Fibroblast of villous mesenchyme (primary cell): ENCODE results near the gene SLC35E1. TPM values are rescaled to one million over a fixed set of nuclear protein-coding genes. Genes with fewer than 3 reads are reported as not detected.
"Not testable (repeated sequence)": the region's sequence is repeated elsewhere in the genome, so short reads cannot be mapped to it uniquely, and the experiment has no call there.

Experiments used
- DNase-seq: peaks from one replicate; pipeline ENCODE4 v3.0.0-alpha.2; 2010; ENCODE audit warnings: low read depth
- H3K4me3 ChIP-seq: 2 replicates; pipeline ENCODE4 v1.5.1; 2011; ENCODE audit warnings: low read depth, mild to moderate bottlenecking, low read length
- CTCF ChIP-seq: IDR thresholded peaks from 2 replicates; pipeline ENCODE4 v1.5.1; 2012; ENCODE audit warnings: low read depth, mild to moderate bottlenecking, low read length; ENCODE audit not compliant: insufficient read depth
- total RNA-seq: library from RNA; depleted of rRNA; stranded (reverse); fragments of >200 nt; gene quantifications from 2 replicates; pipeline ENCODE4 v1.2.3, GENCODE V29; 2012

SLC35E1 gene
- total RNA-seq, 1 donor = 46.2 TPM

- TF ChIP-seq CTCF = no peak
- no peak for DNase-seq
- H3K4me3 ChIP-seq = no peak overlapping the region
Observed at GRCh38 chr19:16554776-16555175, 17.4 kb downstream of the SLC35E1 start.

GRCh38 chr19:16551902-16552301 lies 20.3 kb downstream of the SLC35E1 start:
- H3K4me3 ChIP-seq, DNase-seq: not testable (repeated sequence)

GRCh38 chr19:16548956-16549355 lies 23.3 kb downstream of the SLC35E1 start:
- no peak overlapping the region for H3K4me3 ChIP-seq
- DNase-seq = no peak
- no peak for TF ChIP-seq CTCF

GRCh38 chr19:16544473-16545231 lies 27.6 kb downstream of the SLC35E1 start:
- TF ChIP-seq CTCF = no peak
- H3K4me3 ChIP-seq = no peak overlapping the region
- DNase-seq = no peak

DNA sequence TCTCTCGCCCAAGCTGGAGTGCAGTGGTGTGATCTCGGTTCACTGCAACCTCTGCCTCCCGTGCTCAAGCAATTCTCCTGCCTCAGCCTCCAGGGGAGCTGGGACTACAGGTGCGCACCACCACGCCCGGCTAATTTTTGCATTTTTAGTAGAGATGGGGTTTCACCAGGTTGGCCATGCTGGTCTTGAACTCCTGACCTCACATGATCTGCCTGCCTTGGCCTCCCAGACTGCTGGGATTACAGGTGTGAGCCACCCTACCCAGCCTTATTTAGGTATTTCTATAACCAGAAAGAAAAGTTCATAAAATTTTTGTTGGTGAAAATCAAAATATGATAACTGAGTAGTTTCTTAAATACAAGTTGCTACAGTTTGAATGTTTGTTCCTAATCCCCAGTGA lies 28.5 kb downstream of the SLC35E1 start:
- not testable (repeated sequence) for H3K4me3 ChIP-seq, DNase-seq

DNA sequence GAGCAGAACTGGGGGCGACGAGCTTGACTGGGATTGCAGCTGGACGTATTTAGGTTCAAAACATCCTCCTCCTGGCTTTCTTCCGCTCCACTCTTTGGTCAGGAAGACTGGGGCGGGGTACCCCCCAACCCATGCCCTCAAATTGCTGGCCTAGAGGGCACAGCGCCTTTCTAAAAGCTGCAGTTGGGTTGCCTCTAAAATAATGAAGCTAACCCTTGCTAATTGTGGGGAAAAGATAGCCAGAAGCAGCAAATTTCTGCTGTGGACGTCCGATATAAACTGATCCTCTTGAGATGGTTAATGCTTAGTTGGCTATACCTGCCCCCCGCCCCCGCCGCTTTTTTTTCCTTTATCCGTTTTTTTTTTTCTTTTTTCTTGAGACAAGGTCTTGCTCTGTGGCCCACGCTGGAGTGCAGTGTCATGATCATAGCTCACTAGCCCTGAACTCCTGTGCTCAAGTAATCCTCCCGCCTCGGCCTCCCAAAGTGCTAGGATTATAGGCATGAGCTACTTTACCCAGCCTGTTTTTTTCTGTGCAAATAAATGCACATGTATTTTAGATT lies 29.2 kb downstream of the SLC35E1 start:
- peak; percentile 5 for DNase-seq
- TF ChIP-seq CTCF = no peak

GRCh38 chr19:16542045-16542909 lies 29.9 kb downstream of the SLC35E1 start, which contains the start of gene CHERP:
Gene CHERP, minus strand, starts transcription at chr19:16542437. Its CDS starts 59 bp downstream, at chr19:16542378.
- TF ChIP-seq CTCF = no peak
- H3K4me3 ChIP-seq = peak within 1 kb of the TSS; percentile 95
- DNase-seq = peak; percentile 94

More for the DNA sequence above, 29.2 kb downstream of the SLC35E1 start:
- H3K4me3 ChIP-seq = peak overlapping the region; percentile 95
